ENCODE data around the gene PAK2. TPM values are rescaled to one million over a fixed set of nuclear protein-coding genes. Genes with fewer than 3 reads are reported as not detected.

Gene PAK2
- total RNA-seq, 4 donors from 2014 or later = 69.3 to 127 (median 74.7) TPM

- TF ChIP-seq CTCF (IDR thresholded peaks at IDR 0.05; ENCODE audit: low read depth) = no peak
Measured at GRCh38 chr3:196711838-196712513, 27.7 kb upstream of the PAK2 start, which contains the start of the genes CEP19 and PIGX. CEP19 (minus strand) TSS chr3:196712250; CDS start chr3:196708657, 3,593 bp downstream. PIGX (plus strand) TSS chr3:196712377.

GRCh38 chr3:196712514-196713413 lies 26.9 kb upstream of the PAK2 start:
- no peak for TF ChIP-seq CTCF (IDR thresholded peaks at IDR 0.05; ENCODE audit: low read depth)

- TF ChIP-seq CTCF (IDR thresholded peaks at IDR 0.05; ENCODE audit: low read depth) = no peak
Measured at GRCh38 chr3:196721097-196721496, 18.6 kb upstream of the PAK2 start.

- TF ChIP-seq CTCF (IDR thresholded peaks at IDR 0.05; ENCODE audit: low read depth) = no peak
Measured at GRCh38 chr3:196726788-196727675, 12.6 kb upstream of the PAK2 start.

GRCh38 chr3:196735751-196736150 lies 3.9 kb upstream of the PAK2 start:
- TF ChIP-seq CTCF (IDR thresholded peaks at IDR 0.05; ENCODE audit: low read depth) = no peak

GRCh38 chr3:196736670-196737374 lies 2.8 kb upstream of the PAK2 start:
- TF ChIP-seq CTCF (IDR thresholded peaks at IDR 0.05; ENCODE audit: low read depth) = no peak

Data from subcutaneous adipose tissue (tissue), 4 donors.